Activated B cell treated with CpG ODN at 0.5 μM for 24 hours (primary cell): ENCODE measurements around the gene KLC1. TPM values are rescaled to one million over a fixed set of nuclear protein-coding genes. Genes with fewer than 3 reads are reported as not detected.

Source experiments
- ATAC-seq: fragments of 200-7000 bp; cut with Tn5 transposase; one replicate; pipeline ENCODE4 v1.10.0; 2021; ENCODE audit warnings: low read depth, mild to moderate bottlenecking, moderate library complexity
- CTCF ChIA-PET: fragments of 350-600 bp; sonication (Branson Sonifier 250); formaldehyde crosslinking; loops from one replicate; lab custom pipeline; 2021; ENCODE audit warnings: antibody characterized with exemption; lab: Charles Lee
- POLR2A ChIA-PET: fragments of 350-600 bp; sonication (Branson Sonifier 250); formaldehyde crosslinking; loops from one replicate; lab custom pipeline; 2021; ENCODE audit warnings: antibody characterized with exemption; lab: Charles Lee
- DNase-seq: peaks from one replicate; pipeline ENCODE4 v3.0.0; 2022
- H3K27ac Mint-ChIP-seq: one replicate; pipeline ENCODE4 v1.8.0; 2020; ENCODE audit warnings: mixed read lengths
- H3K27me3 Mint-ChIP-seq: one replicate; pipeline ENCODE4 v1.8.0; 2021; ENCODE audit warnings: mixed read lengths
- H3K36me3 Mint-ChIP-seq: one replicate; pipeline ENCODE4 v1.8.0; 2021; ENCODE audit warnings: low read depth, mixed read lengths
- H3K4me1 Mint-ChIP-seq: one replicate; pipeline ENCODE4 v1.8.0; 2021; ENCODE audit warnings: mixed read lengths
- H3K4me3 Mint-ChIP-seq: one replicate; pipeline ENCODE4 v1.8.0; 2020; ENCODE audit warnings: mild to moderate bottlenecking, mixed read lengths
- H3K9me3 Mint-ChIP-seq: one replicate; pipeline ENCODE4 v1.8.0; 2020; ENCODE audit warnings: mixed read lengths
- CTCF ChIP-seq: fragments of 200-600 bp; IDR thresholded peaks from one replicate; pipeline ENCODE4 v1.8.0; 2022; ENCODE audit warnings: antibody characterized with exemption, mild to moderate bottlenecking
- intact Hi-C: fragments of 100-400 bp; cut with micrococcal nuclease; formaldehyde crosslinking; loops from one replicate; pipeline ENCODE4 v1.15.1; 2024
- total RNA-seq: library from RNA; stranded (reverse); gene quantifications from 2 replicates; pipeline ENCODE4 v1.2.3, GENCODE V29; 2022

KLC1 gene
- total RNA-seq, 1 donor from 2014 or later, result 153 TPM

- no peaks in the 10 kb centered on the region for H3K27me3 Mint-ChIP-seq
- ATAC-seq (no peak), DNase-seq (no peak)
- ChIA-PET CTCF (no interaction called here), POLR2A (interaction anchor here (0.5 to 0.6 kb wide), 2 partner anchors 8 to 134 kb away, joined by 4 read pairs; no protein-coding TSS in a partner anchor)
- H3K4me1 Mint-ChIP-seq, result no peaks in the 10 kb centered on the region
- H3K4me3 Mint-ChIP-seq, result no peak overlapping the region
- no peaks in the 10 kb centered on the region for H3K9me3 Mint-ChIP-seq
- intact Hi-C loops, result no loop called here
- no peak overlapping the region for H3K27ac Mint-ChIP-seq
- no peak for TF ChIP-seq CTCF
- peaks cover 19% of the 10 kb centered on the region for H3K36me3 Mint-ChIP-seq
These were observed 97.5 kb downstream of the KLC1 start for GRCh38 chr14:103726474-103726873.

- H3K4me1 Mint-ChIP-seq, result no peaks in the 10 kb centered on the region
- H3K27ac Mint-ChIP-seq, result no peak overlapping the region
- H3K9me3 Mint-ChIP-seq, result no peaks in the 10 kb centered on the region
- H3K27me3 Mint-ChIP-seq, result no peaks in the 10 kb centered on the region
- no peak overlapping the region for H3K4me3 Mint-ChIP-seq
- H3K36me3 Mint-ChIP-seq, result peaks cover 19% of the 10 kb centered on the region
- CTCF ChIA-PET, result no interaction called here
- intact Hi-C loops, result no loop called here
- DNase-seq, result no peak
- TF ChIP-seq CTCF, result no peak
- POLR2A ChIA-PET, result interaction anchor here (0.5 to 0.7 kb wide), 2 partner anchors 40 to 135 kb away, joined by 3 to 4 read pairs; no protein-coding TSS in a partner anchor
- no peak for ATAC-seq
These were observed 98.4 kb downstream of the KLC1 start for GRCh38 chr14:103727313-103727980.

GRCh38 chr14:103728141-103728540 lies 99.1 kb downstream of the KLC1 start:
- intact Hi-C loops, result no loop called here
- peaks cover 23% of the 10 kb centered on the region for H3K36me3 Mint-ChIP-seq

GRCh38 chr14:103728721-103729120 lies 99.7 kb downstream of the KLC1 start:
- ATAC-seq, result no peak
- no peak overlapping the region for H3K4me3 Mint-ChIP-seq
- peaks cover 29% of the 10 kb centered on the region for H3K36me3 Mint-ChIP-seq
- POLR2A ChIA-PET, result no interaction called here
- H3K27me3 Mint-ChIP-seq, result no peaks in the 10 kb centered on the region
- H3K27ac Mint-ChIP-seq, result no peak overlapping the region
- CTCF ChIA-PET, result no interaction called here
- intact Hi-C loops, result no loop called here
- no peak for TF ChIP-seq CTCF
- H3K9me3 Mint-ChIP-seq, result no peaks in the 10 kb centered on the region
- DNase-seq, result no peak
- H3K4me1 Mint-ChIP-seq, result no peaks in the 10 kb centered on the region

More at GRCh38 chr14:103728141-103728540, 99.1 kb downstream of the KLC1 start:
- Mint-ChIP-seq H3K9me3 (no peaks in the 10 kb centered on the region), H3K4me3 (no peak overlapping the region), H3K4me1 (no peaks in the 10 kb centered on the region), H3K27ac (no peak overlapping the region), H3K27me3 (no peaks in the 10 kb centered on the region)
- CTCF ChIA-PET, result no interaction called here
- DNase-seq (no peak), ATAC-seq (no peak)
- no peak for TF ChIP-seq CTCF
- POLR2A ChIA-PET, result no interaction called here

- CTCF ChIA-PET, result no interaction called here
- no peak overlapping the region for H3K27ac Mint-ChIP-seq
- POLR2A ChIA-PET, result no interaction called here
- no peak overlapping the region for H3K4me3 Mint-ChIP-seq
- peaks cover 34% of the 10 kb centered on the region for H3K36me3 Mint-ChIP-seq
- H3K4me1 Mint-ChIP-seq, result no peaks in the 10 kb centered on the region
- ATAC-seq (no peak), DNase-seq (no peak)
- no peaks in the 10 kb centered on the region for H3K27me3 Mint-ChIP-seq
- no peak for TF ChIP-seq CTCF
- H3K9me3 Mint-ChIP-seq, result no peaks in the 10 kb centered on the region
- intact Hi-C loops, result no loop called here
These were observed 100.8 kb downstream of the KLC1 start for GRCh38 chr14:103729496-103730448.
